LNCaP clone FGC (cell line): Measurements from ENCODE around the gene MAPK8.

ENCODE experiments used
- DNase-seq: peaks from one replicate; pipeline ENCODE4 v3.0.0-alpha.2; 2011; ENCODE audit warnings: low read depth
- H3K4me3 ChIP-seq: 2 replicates; pipeline ENCODE4 v1.5.1; 2011; ENCODE audit warnings: mild to moderate bottlenecking, low read depth, low read length, control low read depth
- TF ChIP-seq, protein P1 (sequence below): IDR thresholded peaks from 2 replicates; pipeline ENCODE4 v1.5.1; 2012; ENCODE audit warnings: mild to moderate bottlenecking; ENCODE audit not compliant: control insufficient read depth, insufficient read depth; ENCODE audit errors: extremely low read depth

MAPK8 gene

DNA sequence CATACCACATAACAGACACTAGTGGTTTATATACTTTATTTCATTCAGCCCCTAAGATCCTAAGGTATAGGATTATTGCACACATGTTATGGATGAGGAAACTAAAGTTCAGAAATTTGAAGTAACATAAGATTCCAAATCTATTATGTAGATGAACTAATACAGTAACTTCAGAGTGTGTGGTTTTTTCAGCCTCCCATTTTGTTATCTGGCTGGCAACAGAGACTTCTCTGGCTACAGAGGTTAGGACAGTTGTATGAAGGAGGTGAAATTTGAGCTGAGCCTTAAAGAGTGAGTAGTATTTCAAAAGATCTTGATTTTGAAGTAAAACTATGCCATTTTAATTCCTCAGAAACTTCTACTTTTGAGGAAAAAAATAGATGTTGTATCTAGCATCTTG is 125.4 kb downstream of the MAPK8 start:
- no peak overlapping the region for H3K4me3 ChIP-seq
- DNase-seq, result no peak
- TF ChIP-seq, protein P1, sequence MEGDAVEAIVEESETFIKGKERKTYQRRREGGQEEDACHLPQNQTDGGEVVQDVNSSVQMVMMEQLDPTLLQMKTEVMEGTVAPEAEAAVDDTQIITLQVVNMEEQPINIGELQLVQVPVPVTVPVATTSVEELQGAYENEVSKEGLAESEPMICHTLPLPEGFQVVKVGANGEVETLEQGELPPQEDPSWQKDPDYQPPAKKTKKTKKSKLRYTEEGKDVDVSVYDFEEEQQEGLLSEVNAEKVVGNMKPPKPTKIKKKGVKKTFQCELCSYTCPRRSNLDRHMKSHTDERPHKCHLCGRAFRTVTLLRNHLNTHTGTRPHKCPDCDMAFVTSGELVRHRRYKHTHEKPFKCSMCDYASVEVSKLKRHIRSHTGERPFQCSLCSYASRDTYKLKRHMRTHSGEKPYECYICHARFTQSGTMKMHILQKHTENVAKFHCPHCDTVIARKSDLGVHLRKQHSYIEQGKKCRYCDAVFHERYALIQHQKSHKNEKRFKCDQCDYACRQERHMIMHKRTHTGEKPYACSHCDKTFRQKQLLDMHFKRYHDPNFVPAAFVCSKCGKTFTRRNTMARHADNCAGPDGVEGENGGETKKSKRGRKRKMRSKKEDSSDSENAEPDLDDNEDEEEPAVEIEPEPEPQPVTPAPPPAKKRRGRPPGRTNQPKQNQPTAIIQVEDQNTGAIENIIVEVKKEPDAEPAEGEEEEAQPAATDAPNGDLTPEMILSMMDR, result no peak

DNA sequence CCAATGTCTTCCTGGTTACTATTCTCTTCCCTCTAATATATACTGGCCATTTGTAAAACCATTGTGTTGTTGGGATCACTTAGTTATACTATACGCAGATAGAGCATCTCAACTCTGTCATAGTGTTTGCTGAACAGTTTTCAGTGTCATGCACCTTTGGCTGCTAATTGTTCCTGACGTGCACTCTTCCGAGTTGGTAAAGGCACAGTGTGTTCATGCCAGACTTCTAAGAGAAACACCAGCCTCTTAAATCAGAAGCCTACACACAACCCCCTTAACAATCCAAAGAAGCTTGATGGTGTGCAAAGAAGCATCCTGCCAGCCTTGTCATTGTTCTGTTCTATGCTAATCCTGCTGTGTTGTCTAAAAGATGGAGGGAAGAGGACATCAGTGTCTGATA is 131.1 kb downstream of the MAPK8 start:
- no peak for DNase-seq
- H3K4me3 ChIP-seq, result no peak overlapping the region
- TF ChIP-seq, protein P1, result no peak

DNA sequence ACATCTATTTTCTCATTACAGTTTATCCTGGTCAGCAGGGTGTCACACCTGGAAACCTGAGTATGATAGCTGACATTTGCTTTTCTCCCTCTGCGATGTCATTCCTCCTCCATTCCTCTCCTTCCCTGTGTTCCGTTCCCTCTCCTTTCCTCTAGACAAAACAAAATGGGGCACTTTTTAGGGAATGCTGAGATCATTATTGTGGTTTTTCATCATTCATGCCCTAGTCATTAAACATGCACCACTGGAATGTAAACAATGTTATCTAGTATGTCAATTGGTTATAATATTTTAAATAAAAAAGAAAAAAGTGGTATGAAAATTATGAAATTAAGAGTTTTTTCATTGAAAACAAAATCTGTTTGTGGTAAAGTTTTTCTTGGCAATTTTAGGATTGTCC is 132.6 kb downstream of the MAPK8 start:
- TF ChIP-seq, protein P1, result no peak
- H3K4me3 ChIP-seq, result no peak overlapping the region
- DNase-seq, result no peak

GRCh38 chr10:48439581-48440041 is 133.1 kb downstream of the MAPK8 start:
- no peak for DNase-seq
- no peak overlapping the region for H3K4me3 ChIP-seq
- TF ChIP-seq, protein P1, result no peak

DNA sequence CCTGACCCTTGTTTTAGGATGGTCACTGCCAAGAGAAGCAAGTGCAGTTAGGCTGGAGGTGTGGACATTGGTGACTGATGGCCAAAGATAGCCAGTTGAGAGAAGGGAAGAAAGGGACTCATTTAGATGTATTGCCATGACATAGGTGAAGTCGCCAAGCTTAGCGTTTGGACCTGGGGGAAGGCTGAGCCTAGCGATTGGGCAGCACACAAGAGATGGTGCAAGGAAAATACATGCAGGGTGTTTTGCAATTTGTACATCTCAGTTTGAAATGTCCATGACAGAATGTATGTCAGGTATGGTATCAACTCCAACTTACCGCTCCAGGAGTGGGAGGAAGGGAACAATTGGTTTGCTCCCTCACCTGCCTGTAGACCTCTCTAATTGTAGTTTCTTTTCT is 134.3 kb downstream of the MAPK8 start:
- no peak for DNase-seq
- no peak overlapping the region for H3K4me3 ChIP-seq
- TF ChIP-seq, protein P1, result no peak

- no peak for DNase-seq
Measured at GRCh38 chr10:48442090-48442808, 135.8 kb downstream of the MAPK8 start.

More at GRCh38 chr10:48442090-48442808, 135.8 kb downstream of the MAPK8 start:
- TF ChIP-seq, protein P1, result no peak
- no peak overlapping the region for H3K4me3 ChIP-seq
